WI38 (cell line): ENCODE measurements around the gene ARL5C.

Experiments used
- H3K4me3 ChIP-seq: 2 replicates; pipeline ENCODE4 v1.5.1; 2011; ENCODE audit warnings: low read depth, mild to moderate bottlenecking, control low read depth, low read length
- CTCF ChIP-seq: IDR thresholded peaks from 2 replicates; pipeline ENCODE4 v1.5.1; 2012; ENCODE audit warnings: low read depth, mild to moderate bottlenecking, control low read depth, low read length

Gene ARL5C

GRCh38 chr17:39198186-39198566 lies 32.2 kb upstream of the ARL5C start:
- H3K4me3 ChIP-seq, result peak overlapping the region; percentile 66; the same call in 1 of the 2 replicates

GRCh38 chr17:39197380-39198185 lies 31.6 kb upstream of the ARL5C start, which contains the start of gene CACNB1:
Gene CACNB1, minus strand, starts transcription at chr17:39197669. Its CDS starts 174 bp downstream, at chr17:39197495.
- TF ChIP-seq CTCF, result no peak
- peak within 1 kb of the TSS; percentile 66 for H3K4me3 ChIP-seq

More at GRCh38 chr17:39198186-39198566, 32.2 kb upstream of the ARL5C start:
- TF ChIP-seq CTCF, result no peak

- H3K4me3 ChIP-seq, result peak overlapping the region; percentile 66
- TF ChIP-seq CTCF, result no peak
Measured at GRCh38 chr17:39196808-39197291, 30.9 kb upstream of the ARL5C start.

DNA sequence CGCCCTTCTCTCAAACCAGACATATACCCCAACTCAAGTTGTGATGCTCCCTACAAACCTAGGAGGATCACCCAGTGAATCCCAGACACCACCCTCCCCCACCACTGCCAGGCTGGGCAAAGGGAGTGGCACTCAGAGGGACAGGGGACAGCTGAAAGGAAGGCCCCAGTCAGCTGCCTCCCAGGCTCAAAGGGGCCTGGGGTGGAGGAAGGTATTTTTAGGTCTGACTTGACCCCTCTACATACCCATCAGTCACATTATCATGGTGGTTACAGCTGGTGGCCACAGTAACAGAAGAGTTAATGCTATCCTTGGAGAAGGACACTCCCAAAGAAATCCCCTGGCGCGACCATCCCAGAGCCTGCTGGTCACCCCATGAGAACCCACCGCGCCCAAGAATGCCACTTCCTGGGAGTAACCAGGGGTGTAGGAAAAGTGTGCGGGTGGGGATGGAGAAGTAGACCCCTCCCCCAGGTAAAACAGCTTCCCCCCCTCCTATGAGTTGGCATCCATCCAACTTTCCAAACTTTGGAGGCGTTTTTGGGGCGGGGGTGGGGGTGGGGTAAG lies 30.4 kb upstream of the ARL5C start:
- peak overlapping the region; percentile 66 for H3K4me3 ChIP-seq

DNA sequence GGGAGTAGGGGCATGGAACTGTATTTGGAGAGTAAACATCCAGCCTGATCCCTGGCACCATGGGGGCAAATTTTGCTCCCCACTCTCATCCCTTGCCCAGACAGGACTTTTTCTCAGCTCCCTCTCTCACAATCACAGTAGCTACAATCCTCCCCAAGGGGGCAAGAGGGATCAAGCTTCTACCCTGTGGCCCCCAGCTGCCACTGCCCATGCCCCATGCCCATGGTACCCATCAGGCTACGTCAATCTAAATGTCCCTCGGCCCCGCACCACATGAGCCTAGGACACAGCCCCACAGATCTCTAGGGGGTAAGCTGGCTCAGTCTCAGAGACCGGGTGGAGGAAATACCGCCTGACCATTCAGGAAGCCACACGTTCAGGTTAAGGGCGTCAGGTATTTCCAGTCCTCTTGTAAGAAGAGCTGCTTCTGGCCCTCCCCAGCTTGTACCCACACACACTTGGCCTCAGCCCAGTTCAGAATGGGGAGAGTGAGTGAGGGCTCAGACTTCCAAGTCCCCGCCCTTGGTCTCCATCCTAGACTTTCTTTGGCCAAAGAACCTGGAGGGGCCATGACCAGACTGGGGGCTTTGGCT lies 29.7 kb upstream of the ARL5C start:
- no peak for TF ChIP-seq CTCF
- peak overlapping the region; percentile 66; the same call in 1 of the 2 replicates for H3K4me3 ChIP-seq

More for the DNA sequence above, 30.4 kb upstream of the ARL5C start:
- TF ChIP-seq CTCF, result no peak

DNA sequence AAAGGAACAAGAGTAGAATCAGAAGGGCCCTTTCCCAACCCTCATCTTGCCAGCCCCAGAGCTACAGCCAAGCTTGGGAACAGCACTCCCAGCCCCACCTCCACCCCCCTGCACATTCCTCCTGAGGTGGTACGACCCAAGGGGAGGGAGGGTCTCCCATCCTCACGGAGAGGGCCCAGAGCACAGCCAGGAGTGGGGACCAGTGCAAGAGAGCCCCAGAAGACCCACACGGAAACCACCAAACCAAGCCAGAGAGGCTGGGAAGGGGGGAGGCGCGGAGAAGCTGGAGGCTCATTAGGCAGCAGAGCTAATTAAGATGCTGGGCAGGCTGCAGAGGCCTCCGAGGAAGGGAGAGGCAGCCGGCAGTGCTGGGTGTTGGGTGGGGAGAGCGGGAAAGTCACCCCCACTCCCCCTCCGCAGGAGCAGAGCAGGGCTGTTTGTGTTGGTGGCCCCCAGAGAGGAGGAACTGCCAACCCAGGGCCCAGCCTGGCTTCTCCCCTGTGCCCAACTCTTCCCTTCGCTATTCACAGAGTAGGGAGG lies 29.1 kb upstream of the ARL5C start:
- TF ChIP-seq CTCF, result no peak
- no peak overlapping the region for H3K4me3 ChIP-seq
